ENCODE results near the gene RAB24. TPM values are rescaled to one million over a fixed set of nuclear protein-coding genes. Genes with fewer than 3 reads are reported as not detected.
A peak's percentile ranks its signal among the peaks of the same experiment; 100 is the strongest.

RAB24 gene
- total RNA-seq, 1 donor from 2014 or later = 36.7 TPM

DNA sequence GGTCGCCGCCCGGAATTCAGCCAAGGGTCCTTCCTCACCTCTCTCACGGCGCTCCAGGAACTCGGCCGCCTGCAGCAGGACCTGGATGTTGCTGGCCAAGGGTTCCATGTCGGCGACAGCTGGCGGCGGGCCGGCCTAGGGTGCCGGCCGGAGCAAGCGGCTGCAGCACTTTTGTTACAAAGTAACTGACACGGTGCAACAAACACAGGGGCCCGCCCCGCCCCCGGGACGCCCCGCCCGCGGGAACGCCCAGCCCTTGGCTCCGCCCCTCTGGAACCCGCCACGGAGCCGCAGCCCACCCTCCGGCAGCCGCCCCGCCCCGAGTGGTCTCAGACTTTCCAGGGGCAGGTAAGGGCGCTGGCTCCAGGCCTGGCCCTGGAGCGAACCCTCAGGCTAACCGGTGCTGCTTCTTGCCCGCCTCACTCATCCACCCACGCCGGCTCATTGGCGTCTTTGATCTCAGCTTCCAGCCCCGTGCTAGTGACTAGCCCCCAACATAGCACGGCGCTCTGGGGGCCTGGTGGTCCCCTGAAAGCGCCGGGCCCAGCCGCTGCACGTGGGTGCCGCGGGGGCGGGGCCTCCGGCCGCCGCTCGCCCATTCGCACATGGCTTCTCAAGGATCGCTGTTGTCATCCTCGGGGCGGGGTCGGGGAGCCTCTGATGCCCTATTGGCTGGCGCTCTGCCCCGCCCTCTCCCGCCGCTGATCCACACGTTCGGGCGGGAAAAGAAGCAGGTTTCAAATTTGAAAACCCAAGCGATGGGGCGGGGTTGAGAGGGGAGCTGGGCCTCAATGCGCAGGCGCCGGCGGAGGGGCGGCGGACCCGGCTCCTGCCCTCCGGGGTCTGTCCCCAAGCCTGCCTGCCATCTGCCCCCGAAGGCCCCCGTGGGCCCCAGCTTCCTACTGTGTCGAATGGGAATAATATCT is 8.5 kb upstream of the RAB24 start, which contains the start of gene MXD3:
MXD3 (minus strand) TSS at position 176 of the 926 bp plus-strand sequence; CDS start at position 108, 68 bp downstream.
- TF ChIP-seq, protein P1, sequence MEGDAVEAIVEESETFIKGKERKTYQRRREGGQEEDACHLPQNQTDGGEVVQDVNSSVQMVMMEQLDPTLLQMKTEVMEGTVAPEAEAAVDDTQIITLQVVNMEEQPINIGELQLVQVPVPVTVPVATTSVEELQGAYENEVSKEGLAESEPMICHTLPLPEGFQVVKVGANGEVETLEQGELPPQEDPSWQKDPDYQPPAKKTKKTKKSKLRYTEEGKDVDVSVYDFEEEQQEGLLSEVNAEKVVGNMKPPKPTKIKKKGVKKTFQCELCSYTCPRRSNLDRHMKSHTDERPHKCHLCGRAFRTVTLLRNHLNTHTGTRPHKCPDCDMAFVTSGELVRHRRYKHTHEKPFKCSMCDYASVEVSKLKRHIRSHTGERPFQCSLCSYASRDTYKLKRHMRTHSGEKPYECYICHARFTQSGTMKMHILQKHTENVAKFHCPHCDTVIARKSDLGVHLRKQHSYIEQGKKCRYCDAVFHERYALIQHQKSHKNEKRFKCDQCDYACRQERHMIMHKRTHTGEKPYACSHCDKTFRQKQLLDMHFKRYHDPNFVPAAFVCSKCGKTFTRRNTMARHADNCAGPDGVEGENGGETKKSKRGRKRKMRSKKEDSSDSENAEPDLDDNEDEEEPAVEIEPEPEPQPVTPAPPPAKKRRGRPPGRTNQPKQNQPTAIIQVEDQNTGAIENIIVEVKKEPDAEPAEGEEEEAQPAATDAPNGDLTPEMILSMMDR (IDR thresholded peaks at IDR 0.05) = no peak
- peak within 1 kb of the TSS; percentile 73 for H3K27ac Mint-ChIP-seq (ENCODE audit: unreplicated experiment)
- peaks cover 23% of the 10 kb centered on the region for H3K4me1 Mint-ChIP-seq (ENCODE audit: low read depth)
- peak within 1 kb of the TSS; percentile 74 for H3K4me3 Mint-ChIP-seq (ENCODE audit: unreplicated experiment)
- DNase-seq (ENCODE audit: low spot score) = peak; percentile 99
- no peaks in the 10 kb centered on the region for H3K27me3 Mint-ChIP-seq (ENCODE audit: low read depth)
- H3K36me3 Mint-ChIP-seq (ENCODE audit: low read depth) = no peaks in the 10 kb centered on the region
- H3K9me3 Mint-ChIP-seq (ENCODE audit: low read depth) = no peaks in the 10 kb centered on the region

DNA sequence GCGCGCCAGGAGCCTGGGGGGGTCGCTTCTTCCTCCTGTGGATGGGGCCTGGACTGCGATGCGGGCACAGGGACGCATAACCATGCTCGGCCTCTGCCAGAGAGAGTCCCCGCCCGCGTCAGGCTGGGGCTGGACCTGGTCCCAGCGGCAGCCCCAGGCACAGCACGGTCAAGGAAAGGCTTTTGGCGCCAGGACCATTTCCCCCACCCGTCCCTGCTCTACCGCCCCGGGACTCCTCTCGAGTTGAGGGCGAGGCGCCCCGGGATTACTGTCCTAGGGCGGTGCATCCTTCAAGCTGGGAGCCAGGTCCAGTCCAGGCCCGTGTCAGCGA is 7.8 kb upstream of the RAB24 start:
- Mint-ChIP-seq H3K36me3 (ENCODE audit: low read depth) (peaks cover 2% of the 10 kb centered on the region), H3K4me3 (ENCODE audit: unreplicated experiment) (peak overlapping the region; percentile 74), H3K27ac (ENCODE audit: unreplicated experiment) (no peak overlapping the region), H3K9me3 (ENCODE audit: low read depth) (no peaks in the 10 kb centered on the region), H3K4me1 (ENCODE audit: low read depth) (peaks cover 26% of the 10 kb centered on the region), H3K27me3 (ENCODE audit: low read depth) (no peaks in the 10 kb centered on the region)
- TF ChIP-seq, protein P1 (IDR thresholded peaks at IDR 0.05) = peak; percentile 11
- peak; percentile 85 for DNase-seq (ENCODE audit: low spot score)

DNA sequence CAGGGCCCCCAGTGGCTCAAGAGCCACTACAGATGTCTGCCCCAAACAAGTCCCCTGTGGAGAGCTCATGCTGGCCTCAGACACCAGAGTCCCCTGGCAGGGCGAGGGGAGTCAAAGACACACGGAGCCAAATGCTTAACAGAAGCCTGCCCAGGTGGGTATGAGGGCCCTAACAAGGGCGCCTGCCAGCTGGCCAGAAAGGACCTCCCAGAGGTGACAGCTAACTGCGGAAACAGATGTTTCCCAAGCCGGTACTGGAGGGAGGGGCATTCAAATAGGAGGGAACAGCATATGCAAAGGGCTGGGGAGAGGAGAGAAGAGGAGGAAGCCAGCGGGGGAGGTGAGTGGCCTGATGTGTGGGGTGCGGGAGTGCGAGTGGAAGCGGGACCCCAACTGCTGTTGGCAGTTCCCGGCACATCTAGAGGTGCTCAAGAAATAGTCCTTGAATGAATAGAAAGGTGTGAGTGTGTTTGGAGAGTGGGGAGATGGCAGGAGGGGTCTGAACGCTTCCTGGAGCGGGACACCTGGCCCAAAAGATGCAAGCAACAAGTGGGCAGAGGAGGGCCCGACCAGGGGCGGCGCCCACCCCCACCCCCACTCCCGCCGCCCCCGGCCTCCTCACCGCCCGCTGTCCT is 7.4 kb upstream of the RAB24 start:
- H3K4me1 Mint-ChIP-seq (ENCODE audit: low read depth) = peaks cover 29% of the 10 kb centered on the region
- H3K27me3 Mint-ChIP-seq (ENCODE audit: low read depth) = no peaks in the 10 kb centered on the region
- no peaks in the 10 kb centered on the region for H3K9me3 Mint-ChIP-seq (ENCODE audit: low read depth)
- peak overlapping the region; percentile 71 for H3K4me3 Mint-ChIP-seq (ENCODE audit: unreplicated experiment)
- peaks cover 2% of the 10 kb centered on the region for H3K36me3 Mint-ChIP-seq (ENCODE audit: low read depth)
- DNase-seq (ENCODE audit: low spot score) = no peak
- peak overlapping the region; percentile 73 for H3K27ac Mint-ChIP-seq (ENCODE audit: unreplicated experiment)
- TF ChIP-seq, protein P1 (IDR thresholded peaks at IDR 0.05) = no peak

DNA sequence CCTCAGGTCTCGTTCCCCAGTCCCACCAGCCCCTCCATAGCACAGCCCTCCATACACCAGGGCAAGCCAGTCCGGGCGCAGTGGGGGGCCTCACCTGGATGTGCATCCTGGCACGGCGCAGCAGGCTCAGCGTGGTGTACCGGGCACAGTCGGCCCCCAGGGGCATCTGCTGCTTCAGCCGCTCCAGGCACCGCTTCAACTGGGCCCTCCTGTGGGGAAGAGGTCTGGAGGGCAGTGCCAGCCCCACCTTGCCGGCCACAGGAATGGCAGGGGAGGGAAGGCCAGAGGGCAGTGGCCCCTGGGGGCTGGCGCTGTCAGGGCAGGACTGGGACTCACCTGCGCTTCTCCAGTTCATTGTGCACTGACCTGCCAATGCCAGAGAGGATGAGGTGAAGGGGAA is 6.8 kb upstream of the RAB24 start:
- H3K27ac Mint-ChIP-seq (ENCODE audit: unreplicated experiment) = no peak overlapping the region
- H3K4me1 Mint-ChIP-seq (ENCODE audit: low read depth) = peaks cover 34% of the 10 kb centered on the region
- H3K36me3 Mint-ChIP-seq (ENCODE audit: low read depth) = peaks cover 5% of the 10 kb centered on the region
- peak; percentile 88 for DNase-seq (ENCODE audit: low spot score)
- no peaks in the 10 kb centered on the region for H3K9me3 Mint-ChIP-seq (ENCODE audit: low read depth)
- no peaks in the 10 kb centered on the region for H3K27me3 Mint-ChIP-seq (ENCODE audit: low read depth)
- H3K4me3 Mint-ChIP-seq (ENCODE audit: unreplicated experiment) = peak overlapping the region; percentile 71
- TF ChIP-seq, protein P1 (IDR thresholded peaks at IDR 0.05) = no peak

DNA sequence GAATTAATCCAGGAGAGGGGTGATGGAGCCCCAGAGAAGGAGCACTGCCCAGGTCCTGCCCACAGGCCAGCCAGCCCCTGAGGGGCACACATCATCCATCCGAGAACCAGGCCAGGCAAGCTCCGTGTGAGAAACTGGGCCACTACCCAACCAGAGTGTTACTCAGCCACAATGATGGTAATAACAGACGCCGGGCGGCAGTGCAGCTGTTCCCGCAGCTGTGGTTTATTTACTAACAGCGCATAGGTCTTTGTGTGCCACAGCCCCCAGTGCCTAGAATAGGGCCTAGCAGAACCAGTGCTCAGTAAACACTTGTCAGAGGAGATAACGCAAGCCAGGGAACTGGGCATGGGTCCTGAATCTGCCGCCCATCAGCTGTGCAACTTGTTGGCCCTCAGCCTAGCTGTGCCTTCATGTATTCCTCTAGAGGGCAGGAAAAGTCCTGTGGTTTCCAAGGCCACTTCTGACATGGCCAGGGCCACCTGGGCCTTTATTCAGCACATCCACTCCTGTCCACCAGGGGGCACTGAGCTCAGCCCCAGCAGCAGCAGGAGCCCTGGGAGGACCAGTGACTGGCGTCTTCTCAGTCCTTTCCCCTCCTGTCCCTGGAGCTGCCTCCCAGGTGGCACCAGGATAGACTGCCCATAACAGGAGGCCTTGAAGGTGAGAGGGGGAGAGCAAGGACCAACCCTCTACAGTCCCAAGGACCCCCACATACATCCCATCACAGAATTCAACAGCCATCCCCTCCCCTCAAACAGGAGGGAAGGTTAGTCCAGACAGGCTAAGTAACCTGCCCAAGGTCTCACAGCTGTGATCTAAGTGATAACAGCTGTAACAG is 6.1 kb upstream of the RAB24 start:
- Mint-ChIP-seq H3K9me3 (ENCODE audit: low read depth) (no peaks in the 10 kb centered on the region), H3K4me1 (ENCODE audit: low read depth) (peaks cover 42% of the 10 kb centered on the region), H3K27ac (ENCODE audit: unreplicated experiment) (peak overlapping the region; percentile 57), H3K36me3 (ENCODE audit: low read depth) (peaks cover 7% of the 10 kb centered on the region), H3K27me3 (ENCODE audit: low read depth) (no peaks in the 10 kb centered on the region), H3K4me3 (ENCODE audit: unreplicated experiment) (peak overlapping the region; percentile 25)
- TF ChIP-seq, protein P1 (IDR thresholded peaks at IDR 0.05) = peak; percentile 87
- DNase-seq (ENCODE audit: low spot score) = no peak

Measured in chondrocyte (in vitro differentiated cells).